GM12878 (cell line): ENCODE measurements around the gene SEMA3A. TPM values are rescaled to one million over a fixed set of nuclear protein-coding genes. Genes with fewer than 3 reads are reported as not detected.

ENCODE experiments used
- ATAC-seq: fragments of 200-7000 bp; cut with Tn5 transposase; 3 replicates; pipeline ENCODE4 v1.9.1; 2020; ENCODE audit warnings: mild to moderate bottlenecking, moderate library complexity
- BruUV-seq: library from RNA; stranded (reverse); fragments of 400-500 nt; replicated peaks from 2 replicates; lab custom pipeline; 2021; lab: Mats Ljungman, UMichigan
- CTCF ChIA-PET: fragments of 300-600 bp; sonication (Branson Sonifier 250); formaldehyde crosslinking; extraction: SDS; loops from one replicate; lab custom pipeline; 2021; ENCODE audit warnings: inconsistent platforms; lab: Yijun Ruan, JAX
- POLR2A ChIA-PET: fragments of 350-600 bp; formaldehyde crosslinking; extraction: SDS; loops from one replicate; lab custom pipeline; 2021; ENCODE audit warnings: inconsistent platforms; lab: Charles Lee
- RAD21 ChIA-PET: fragments of 300-600 bp; sonication (Branson Sonifier 250); formaldehyde crosslinking; loops from one replicate; lab custom pipeline; 2023; ENCODE audit warnings: antibody characterized with exemption; ENCODE audit not compliant: unreplicated experiment; lab: Charles Lee
- SMC1A ChIA-PET: fragments of 300-600 bp; sonication (Branson Sonifier 250); formaldehyde crosslinking; loops from one replicate; lab custom pipeline; 2023; ENCODE audit not compliant: unreplicated experiment, uncharacterized antibody; lab: Charles Lee
- DNase-seq: peaks from one replicate; pipeline ENCODE4 v3.0.0-alpha.2; 2011; ENCODE audit warnings: low read depth, low spot score
- FAIRE-seq: peaks from 3 replicates; lab custom pipeline; 2011; peaks lifted over from hg19 to GRCh38; lab: Jason Lieb, UNC
- H2AFZ ChIP-seq: 2 replicates; pipeline ENCODE4 v1.6.0; 2011; ENCODE audit warnings: low read depth, low read length, control low read depth; ENCODE audit not compliant: control insufficient read depth
- H3K27ac ChIP-seq: 2 replicates; pipeline ENCODE4 v1.5.1; 2011; ENCODE audit warnings: control low read depth; ENCODE audit not compliant: control insufficient read depth, insufficient read depth
- H3K27me3 ChIP-seq, 2 experiments: replicated peaks in 1 of 2; 2 replicates each; pipeline versions ENCODE4 v1.6.0 to v1.6.1; 2011; ENCODE audit warnings: low read length in 1 of 2; ENCODE audit not compliant: control insufficient read depth in 2 of 2, insufficient read depth in 2 of 2
- H3K36me3 ChIP-seq, 2 experiments: 2 replicates each; pipeline ENCODE4 v1.5.1; 2011; ENCODE audit warnings: low read length in 1 of 2; ENCODE audit not compliant: control insufficient read depth in 2 of 2, insufficient read depth in 2 of 2
- H3K4me1 ChIP-seq: 2 replicates; pipeline ENCODE4 v1.6.1; 2011; ENCODE audit warnings: mild to moderate bottlenecking, low read length, moderate library complexity, mixed read lengths; ENCODE audit not compliant: control insufficient read depth, insufficient read depth
- H3K4me2 ChIP-seq: 2 replicates; pipeline ENCODE4 v1.6.0; 2011; ENCODE audit warnings: control low read depth; ENCODE audit not compliant: control insufficient read depth, insufficient read depth
- H3K4me3 ChIP-seq: fragments of 200-600 bp; sonication (generic); 2 replicates; pipeline ENCODE4 v1.5.1; 2016
- H3K79me2 ChIP-seq: 2 replicates; pipeline ENCODE4 v1.6.0; 2011; ENCODE audit warnings: low read length; ENCODE audit not compliant: control insufficient read depth, insufficient read depth
- H3K9ac ChIP-seq: 2 replicates; pipeline ENCODE4 v1.8.0; 2011; ENCODE audit warnings: low read length, control low read depth, mixed read lengths; ENCODE audit not compliant: control insufficient read depth, insufficient read depth
- H3K9me3 ChIP-seq: replicated peaks from 3 replicates; pipeline ENCODE4 v1.5.1; 2011; ENCODE audit warnings: mild to moderate bottlenecking, low read length; ENCODE audit not compliant: control insufficient read depth, insufficient read depth
- H4K20me1 ChIP-seq: 2 replicates; pipeline ENCODE4 v1.6.0; 2011; ENCODE audit not compliant: control insufficient read depth, insufficient read depth
- BHLHE40 ChIP-seq, 2 experiments: fragments of 450-650 bp in 1 of 2; IDR thresholded peaks; 2 replicates each; pipeline ENCODE4 v1.6.1; 2011 to 2017; ENCODE audit warnings: low read depth in 2 of 2, borderline replicate concordance in 1 of 2, improper control_type of control experiment in 1 of 2, low read length in 1 of 2, mild to moderate bottlenecking in 1 of 2
- CEBPB ChIP-seq, 2 experiments: fragments of 150-350 bp in 1 of 2; IDR thresholded peaks; 2 replicates each; pipeline ENCODE4 v1.6.1; 2012 to 2014; ENCODE audit warnings: low read depth in 2 of 2, low read length in 2 of 2, borderline replicate concordance in 1 of 2, inconsistent platforms in 1 of 2
- EP300 ChIP-seq, 2 experiments: fragments of 150-350 bp in 1 of 2; IDR thresholded peaks; 2 replicates each; pipeline ENCODE4 v1.6.1; 2011 to 2012; ENCODE audit warnings: low read depth in 2 of 2, low read length in 2 of 2, borderline replicate concordance in 1 of 2, improper control_type of control experiment in 1 of 2, inconsistent platforms in 1 of 2; ENCODE audit not compliant: control insufficient read depth in 1 of 2
- ESRRA ChIP-seq: IDR thresholded peaks from 2 replicates; pipeline ENCODE4 v1.6.1; 2012; ENCODE audit warnings: mild to moderate bottlenecking, low read length, improper control_type of control experiment
- JUND ChIP-seq: IDR thresholded peaks from 2 replicates; pipeline ENCODE4 v1.6.1; 2012; ENCODE audit warnings: low read depth, mild to moderate bottlenecking, low read length, improper control_type of control experiment, moderate library complexity
- KLF5 ChIP-seq: fragments of 450-650 bp; IDR thresholded peaks from 2 replicates; pipeline ENCODE4 v1.6.1; 2014; ENCODE audit warnings: mild to moderate bottlenecking; ENCODE audit not compliant: partially characterized antibody
- MEF2A ChIP-seq: IDR thresholded peaks from 2 replicates; pipeline ENCODE4 v1.6.1; 2011; ENCODE audit warnings: low read depth, mild to moderate bottlenecking, low read length, moderate library complexity; ENCODE audit not compliant: insufficient read depth
- MTA3 ChIP-seq: IDR thresholded peaks from 2 replicates; pipeline ENCODE4 v1.6.1; 2012; ENCODE audit warnings: low read length, inconsistent platforms, borderline replicate concordance
- PAX8 ChIP-seq: fragments of 450-650 bp; IDR thresholded peaks from 2 replicates; pipeline ENCODE4 v1.6.1; 2017; ENCODE audit warnings: mild to moderate bottlenecking, moderate library complexity
- POLR2AphosphoS5 ChIP-seq: IDR thresholded peaks from 2 replicates; pipeline ENCODE4 v1.6.1; 2011; ENCODE audit warnings: mild to moderate bottlenecking, low read length, inconsistent platforms
- RAD51 ChIP-seq: fragments of 450-650 bp; IDR thresholded peaks from 2 replicates; pipeline ENCODE4 v1.6.1; 2016; ENCODE audit warnings: moderate library complexity, mild to moderate bottlenecking, inconsistent platforms
- STAT1 ChIP-seq: fragments of 450-650 bp; conservative IDR thresholded peaks from 2 replicates; pipeline ENCODE4 v1.6.1; 2014; ENCODE audit warnings: antibody characterized with exemption, mild to moderate bottlenecking
- YBX1 ChIP-seq: fragments of 450-650 bp; IDR thresholded peaks from 2 replicates; pipeline ENCODE4 v1.6.1; 2016; ENCODE audit warnings: antibody characterized with exemption
- WGBS: methylation state at CpG from one replicate; pipeline ENCODE4 v1.1.6; 2016; ENCODE audit warnings: low lambda C conversion rate; ENCODE audit not compliant: insufficient replicate concordance, insufficient coverage; ENCODE audit errors: missing lambda C conversion rate; 5-methylcytosine and 5-hydroxymethylcytosine counted together
- in situ Hi-C: fragments of 300-500 bp; cut with MboI; formaldehyde crosslinking; loops from 9 replicates; pipeline ENCODE4 v1.14.3; 2018; ENCODE audit warnings: mixed read lengths
- intact Hi-C: fragments of 100-400 bp; cut with micrococcal nuclease; formaldehyde crosslinking; loops from one replicate; pipeline ENCODE4 v1.14.2; 2022; ENCODE audit not compliant: unreplicated experiment
- polyA plus RNA-seq, 11 experiments: library from polyadenylated mRNA; depleted of rRNA in 4 of 11; unstranded in 6 of 11; stranded (reverse) in 5 of 11; fragments of >200 nt; fragmentation: Nextera tagmentation in 4 of 11; fragmentation: Illumina TruSeq in 1 of 11; extraction: Ambion mirVana in 4 of 11; extraction: Trizol in 1 of 11; gene quantifications; 1 replicate in 1 of 11; 2 replicates in 10 of 11; pipeline versions ENCODE4 v1.2.1 to v1.2.3, GENCODE V29; 2011 to 2016; ENCODE audit warnings: inconsistent platforms in 2 of 11, missing spikeins in 2 of 11, low read depth in 1 of 11
- total RNA-seq, 4 experiments: library from RNA; depleted of rRNA in 3 of 4; stranded (reverse); fragments of >200 nt in 3 of 4; fragmentation: Illumina TruSeq in 1 of 4; extraction: Trizol in 1 of 4; gene quantifications; 2 replicates each; pipeline versions ENCODE4 v1.2.1 to v1.2.3, GENCODE V29; 2013 to 2021
- TF ChIP-seq, protein P1 (sequence below), 3 experiments: IDR thresholded peaks in 2 of 3; conservative IDR thresholded peaks in 1 of 3; 2 replicates each; pipeline ENCODE4 v1.5.1; 2011; ENCODE audit warnings: low read depth in 3 of 3, low read length in 3 of 3, mild to moderate bottlenecking in 3 of 3, control low read depth in 2 of 3, moderate library complexity in 2 of 3, inconsistent platforms in 1 of 3, mixed read lengths in 1 of 3; ENCODE audit not compliant: control insufficient read depth in 2 of 3, insufficient read depth in 1 of 3; ENCODE audit errors: extremely low read depth in 1 of 3
- TF ChIP-seq, protein P2 (sequence below): fragments of 450-650 bp; IDR thresholded peaks from 2 replicates; pipeline ENCODE4 v1.6.1; 2018; ENCODE audit warnings: borderline replicate concordance, mild to moderate bottlenecking; ENCODE audit not compliant: partially characterized antibody
- TF ChIP-seq, protein P3 (sequence below): IDR thresholded peaks from 2 replicates; pipeline ENCODE4 v1.6.1; 2012; ENCODE audit warnings: low read depth, low read length, improper control_type of control experiment
- TF ChIP-seq, protein P4 (sequence below): fragments of 150-350 bp; IDR thresholded peaks from 2 replicates; pipeline ENCODE4 v1.6.1; 2014; ENCODE audit warnings: mild to moderate bottlenecking, low read depth, low read length

SEMA3A gene
- total and polyA plus RNA-seq, 10 of the 15 experiments (the other 5 are each of a cell fraction or from before 2014, with no cell fraction given), result 0.01 to 3.3 (median 0.24) TPM

DNA sequence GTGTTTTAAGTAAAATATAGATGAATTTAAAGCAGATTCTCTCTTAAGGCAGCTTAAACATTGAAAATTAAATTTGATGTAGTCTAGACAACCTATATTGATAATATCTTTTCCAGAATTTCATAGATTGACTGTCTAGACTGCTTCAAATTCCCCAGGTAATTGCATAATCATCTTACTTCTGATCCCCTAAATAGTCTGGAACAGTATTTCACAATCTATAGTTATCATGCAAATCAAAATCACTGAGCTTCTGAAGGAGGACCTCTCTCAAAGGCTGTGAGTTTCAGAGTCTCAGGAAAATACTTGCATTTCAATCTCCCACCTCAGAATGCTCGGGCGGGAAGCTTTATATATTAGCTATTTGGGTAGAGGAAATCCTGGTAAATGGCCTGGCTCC is 87.3 kb downstream of the SEMA3A start:
- SMC1A ChIA-PET, result interaction anchor here (1.5 to 1.6 kb wide), 2 partner anchors 30 to 106 kb away, joined by 4 to 5 read pairs; no protein-coding TSS in a partner anchor
- Histone ChIP-seq H3K27ac (no peak overlapping the region), H3K4me1 (no peaks in the 10 kb centered on the region), H3K9me3 (no peaks in the 10 kb centered on the region), H3K4me2 (no peak overlapping the region), H3K9ac (no peak overlapping the region), H2AFZ (no peak overlapping the region), H3K36me3 (no peaks in the 10 kb centered on the region), H4K20me1 (no peaks in the 10 kb centered on the region), H3K4me3 (no peak overlapping the region), H3K27me3 (no peaks in the 10 kb centered on the region), H3K79me2 (no peaks in the 10 kb centered on the region)
- in situ Hi-C loops, result no loop called here
- DNase-seq (no peak), FAIRE-seq (no peak), ATAC-seq (no peak)
- no peak for TF ChIP-seq MTA3
- no peak for TF ChIP-seq ESRRA
- no peak for TF ChIP-seq STAT1
- TF ChIP-seq, protein P1, sequence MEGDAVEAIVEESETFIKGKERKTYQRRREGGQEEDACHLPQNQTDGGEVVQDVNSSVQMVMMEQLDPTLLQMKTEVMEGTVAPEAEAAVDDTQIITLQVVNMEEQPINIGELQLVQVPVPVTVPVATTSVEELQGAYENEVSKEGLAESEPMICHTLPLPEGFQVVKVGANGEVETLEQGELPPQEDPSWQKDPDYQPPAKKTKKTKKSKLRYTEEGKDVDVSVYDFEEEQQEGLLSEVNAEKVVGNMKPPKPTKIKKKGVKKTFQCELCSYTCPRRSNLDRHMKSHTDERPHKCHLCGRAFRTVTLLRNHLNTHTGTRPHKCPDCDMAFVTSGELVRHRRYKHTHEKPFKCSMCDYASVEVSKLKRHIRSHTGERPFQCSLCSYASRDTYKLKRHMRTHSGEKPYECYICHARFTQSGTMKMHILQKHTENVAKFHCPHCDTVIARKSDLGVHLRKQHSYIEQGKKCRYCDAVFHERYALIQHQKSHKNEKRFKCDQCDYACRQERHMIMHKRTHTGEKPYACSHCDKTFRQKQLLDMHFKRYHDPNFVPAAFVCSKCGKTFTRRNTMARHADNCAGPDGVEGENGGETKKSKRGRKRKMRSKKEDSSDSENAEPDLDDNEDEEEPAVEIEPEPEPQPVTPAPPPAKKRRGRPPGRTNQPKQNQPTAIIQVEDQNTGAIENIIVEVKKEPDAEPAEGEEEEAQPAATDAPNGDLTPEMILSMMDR (IDR thresholded peaks at IDR 0.05 in 2 of 3, conservative IDR thresholded peaks at IDR 0.05 in 1 of 3; ENCODE audit: control insufficient read depth in 2 of 3, extremely low read depth in 1 of 3, insufficient read depth in 1 of 3, low read depth in 3 of 3, low read length in 3 of 3), result no peak
- TF ChIP-seq EP300 (IDR thresholded peaks at IDR 0.05; ENCODE audit: borderline replicate concordance in 1 of 2, control insufficient read depth in 1 of 2, low read depth in 2 of 2, low read length in 2 of 2), result no peak
- TF ChIP-seq BHLHE40 (IDR thresholded peaks at IDR 0.05; ENCODE audit: borderline replicate concordance in 1 of 2, low read depth in 2 of 2, low read length in 1 of 2), result no peak
- no peak for TF ChIP-seq KLF5
- TF ChIP-seq RAD51, result no peak
- no peak for TF ChIP-seq PAX8
- TF ChIP-seq, protein P2, sequence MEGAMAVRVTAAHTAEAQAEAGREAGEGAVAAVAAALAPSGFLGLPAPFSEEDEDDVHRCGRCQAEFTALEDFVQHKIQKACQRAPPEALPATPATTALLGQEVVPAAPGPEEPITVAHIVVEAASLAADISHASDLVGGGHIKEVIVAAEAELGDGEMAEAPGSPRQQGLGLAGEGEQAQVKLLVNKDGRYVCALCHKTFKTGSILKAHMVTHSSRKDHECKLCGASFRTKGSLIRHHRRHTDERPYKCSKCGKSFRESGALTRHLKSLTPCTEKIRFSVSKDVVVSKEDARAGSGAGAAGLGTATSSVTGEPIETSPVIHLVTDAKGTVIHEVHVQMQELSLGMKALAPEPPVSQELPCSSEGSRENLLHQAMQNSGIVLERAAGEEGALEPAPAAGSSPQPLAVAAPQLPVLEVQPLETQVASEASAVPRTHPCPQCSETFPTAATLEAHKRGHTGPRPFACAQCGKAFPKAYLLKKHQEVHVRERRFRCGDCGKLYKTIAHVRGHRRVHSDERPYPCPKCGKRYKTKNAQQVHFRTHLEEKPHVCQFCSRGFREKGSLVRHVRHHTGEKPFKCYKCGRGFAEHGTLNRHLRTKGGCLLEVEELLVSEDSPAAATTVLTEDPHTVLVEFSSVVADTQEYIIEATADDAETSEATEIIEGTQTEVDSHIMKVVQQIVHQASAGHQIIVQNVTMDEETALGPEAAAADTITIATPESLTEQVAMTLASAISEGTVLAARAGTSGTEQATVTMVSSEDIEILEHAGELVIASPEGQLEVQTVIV, result no peak
- no peak for TF ChIP-seq POLR2AphosphoS5
- TF ChIP-seq, protein P3, sequence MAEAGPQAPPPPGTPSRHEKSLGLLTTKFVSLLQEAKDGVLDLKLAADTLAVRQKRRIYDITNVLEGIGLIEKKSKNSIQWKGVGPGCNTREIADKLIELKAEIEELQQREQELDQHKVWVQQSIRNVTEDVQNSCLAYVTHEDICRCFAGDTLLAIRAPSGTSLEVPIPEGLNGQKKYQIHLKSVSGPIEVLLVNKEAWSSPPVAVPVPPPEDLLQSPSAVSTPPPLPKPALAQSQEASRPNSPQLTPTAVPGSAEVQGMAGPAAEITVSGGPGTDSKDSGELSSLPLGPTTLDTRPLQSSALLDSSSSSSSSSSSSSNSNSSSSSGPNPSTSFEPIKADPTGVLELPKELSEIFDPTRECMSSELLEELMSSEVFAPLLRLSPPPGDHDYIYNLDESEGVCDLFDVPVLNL, result no peak
- TF ChIP-seq CEBPB (IDR thresholded peaks at IDR 0.05; ENCODE audit: borderline replicate concordance in 1 of 2, low read depth in 2 of 2, low read length in 2 of 2), result no peak
- TF ChIP-seq, protein P4, sequence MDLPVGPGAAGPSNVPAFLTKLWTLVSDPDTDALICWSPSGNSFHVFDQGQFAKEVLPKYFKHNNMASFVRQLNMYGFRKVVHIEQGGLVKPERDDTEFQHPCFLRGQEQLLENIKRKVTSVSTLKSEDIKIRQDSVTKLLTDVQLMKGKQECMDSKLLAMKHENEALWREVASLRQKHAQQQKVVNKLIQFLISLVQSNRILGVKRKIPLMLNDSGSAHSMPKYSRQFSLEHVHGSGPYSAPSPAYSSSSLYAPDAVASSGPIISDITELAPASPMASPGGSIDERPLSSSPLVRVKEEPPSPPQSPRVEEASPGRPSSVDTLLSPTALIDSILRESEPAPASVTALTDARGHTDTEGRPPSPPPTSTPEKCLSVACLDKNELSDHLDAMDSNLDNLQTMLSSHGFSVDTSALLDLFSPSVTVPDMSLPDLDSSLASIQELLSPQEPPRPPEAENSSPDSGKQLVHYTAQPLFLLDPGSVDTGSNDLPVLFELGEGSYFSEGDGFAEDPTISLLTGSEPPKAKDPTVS, result no peak
- TF ChIP-seq JUND, result no peak
- no peak for TF ChIP-seq YBX1
- no peak for TF ChIP-seq MEF2A
- no TSS peak for BruUV-seq
- CTCF ChIA-PET, result no interaction called here
- POLR2A ChIA-PET, result interaction anchor here (0.9 kb wide), 1 partner anchor 8 kb away, joined by 4 read pairs; no protein-coding TSS in a partner anchor
- RAD21 ChIA-PET, result no interaction called here
- 18% methylated on average over 2 of the region's 2 CpGs for WGBS
- intact Hi-C loops, result no loop called here
